GDM1 (cell line): ENCODE results near the gene DPYSL4.
A peak's percentile ranks its signal among the peaks of the same experiment; 100 is the strongest.

Source experiments
- DNase-seq: peaks from one replicate; lab custom pipeline; 2025; lab: John Stamatoyannopoulos, UW

DPYSL4 gene

GRCh38 chr10:132228616-132229015, 41.9 kb downstream of the DPYSL4 start:
- no peak for DNase-seq

DNA sequence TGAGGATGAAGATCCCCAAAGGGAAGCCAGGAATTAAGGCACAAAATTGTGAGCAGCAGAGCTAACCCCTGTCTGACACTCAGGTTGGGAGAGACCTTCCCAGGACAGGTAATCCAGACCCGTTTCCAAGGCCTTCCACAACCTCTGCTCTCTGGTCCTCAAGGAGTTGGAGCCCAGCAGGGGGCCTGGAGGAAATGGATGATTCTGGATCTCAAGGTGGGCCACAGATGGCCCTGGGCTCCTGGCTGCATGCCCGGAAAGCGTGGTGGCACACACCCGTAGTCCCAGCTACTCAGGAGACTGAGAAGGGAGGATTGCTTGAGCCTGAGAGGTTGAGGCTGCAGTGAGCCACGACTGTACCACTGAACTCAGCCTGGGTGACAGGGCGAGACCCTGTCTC, 42.3 kb downstream of the DPYSL4 start:
- DNase-seq: no peak

DNA sequence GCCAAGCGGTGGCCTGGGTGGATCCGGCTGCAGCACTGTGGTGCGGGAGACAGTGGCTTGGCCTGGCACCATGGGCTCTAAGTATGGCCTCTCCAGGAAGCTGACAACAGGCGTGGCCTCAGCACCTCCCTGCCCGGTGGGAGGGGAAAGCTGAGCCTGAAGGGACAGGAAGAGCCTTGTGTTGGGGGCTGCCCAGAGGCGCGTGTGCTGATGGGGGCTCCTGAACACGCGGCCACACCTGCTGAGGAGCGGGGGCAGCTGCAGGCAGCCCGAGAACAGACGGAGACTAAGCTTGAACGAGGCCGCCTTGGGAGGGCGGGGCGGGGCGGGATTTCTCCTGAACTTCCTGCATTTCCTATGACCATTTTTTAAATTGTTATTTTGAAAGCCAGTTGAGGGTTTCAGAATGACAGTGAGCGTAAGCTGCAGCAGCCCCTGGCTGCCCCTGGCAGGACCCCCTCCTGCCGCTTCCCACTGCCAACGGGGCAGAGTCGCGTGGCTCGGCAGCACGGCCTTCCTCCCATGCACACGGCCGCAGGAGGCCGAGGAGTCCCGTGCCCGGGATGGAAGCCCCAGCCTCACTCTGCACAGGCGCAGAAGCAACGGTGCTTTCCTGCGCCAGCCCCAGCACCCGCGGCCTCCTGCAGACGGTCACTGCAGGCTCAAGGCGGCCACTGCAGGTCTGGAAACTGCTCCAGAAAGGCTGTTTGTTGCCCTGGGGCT, 43.2 kb downstream of the DPYSL4 start:
- DNase-seq: no peak

GRCh38 chr10:132230557-132231210, 43.9 kb downstream of the DPYSL4 start:
- DNase-seq: no peak

DNA sequence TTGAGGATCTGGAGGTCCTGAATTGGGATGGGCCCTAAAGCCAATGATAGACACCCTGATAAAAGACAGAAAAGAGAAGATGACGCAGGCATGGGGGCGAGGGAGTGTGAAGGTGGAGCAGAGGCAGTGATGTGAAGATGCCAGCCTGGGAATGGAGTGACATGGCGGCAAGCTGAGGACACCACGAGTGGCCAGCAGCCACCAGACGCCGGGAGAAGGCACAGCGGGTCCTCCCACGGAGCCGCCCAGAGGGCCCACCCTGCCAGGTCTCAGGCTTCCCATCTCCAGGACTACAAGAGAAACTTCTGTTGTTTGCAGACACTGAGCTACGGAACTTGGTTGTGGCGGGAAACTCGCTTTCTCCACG, 44.9 kb downstream of the DPYSL4 start:
- DNase-seq: no peak

DNA sequence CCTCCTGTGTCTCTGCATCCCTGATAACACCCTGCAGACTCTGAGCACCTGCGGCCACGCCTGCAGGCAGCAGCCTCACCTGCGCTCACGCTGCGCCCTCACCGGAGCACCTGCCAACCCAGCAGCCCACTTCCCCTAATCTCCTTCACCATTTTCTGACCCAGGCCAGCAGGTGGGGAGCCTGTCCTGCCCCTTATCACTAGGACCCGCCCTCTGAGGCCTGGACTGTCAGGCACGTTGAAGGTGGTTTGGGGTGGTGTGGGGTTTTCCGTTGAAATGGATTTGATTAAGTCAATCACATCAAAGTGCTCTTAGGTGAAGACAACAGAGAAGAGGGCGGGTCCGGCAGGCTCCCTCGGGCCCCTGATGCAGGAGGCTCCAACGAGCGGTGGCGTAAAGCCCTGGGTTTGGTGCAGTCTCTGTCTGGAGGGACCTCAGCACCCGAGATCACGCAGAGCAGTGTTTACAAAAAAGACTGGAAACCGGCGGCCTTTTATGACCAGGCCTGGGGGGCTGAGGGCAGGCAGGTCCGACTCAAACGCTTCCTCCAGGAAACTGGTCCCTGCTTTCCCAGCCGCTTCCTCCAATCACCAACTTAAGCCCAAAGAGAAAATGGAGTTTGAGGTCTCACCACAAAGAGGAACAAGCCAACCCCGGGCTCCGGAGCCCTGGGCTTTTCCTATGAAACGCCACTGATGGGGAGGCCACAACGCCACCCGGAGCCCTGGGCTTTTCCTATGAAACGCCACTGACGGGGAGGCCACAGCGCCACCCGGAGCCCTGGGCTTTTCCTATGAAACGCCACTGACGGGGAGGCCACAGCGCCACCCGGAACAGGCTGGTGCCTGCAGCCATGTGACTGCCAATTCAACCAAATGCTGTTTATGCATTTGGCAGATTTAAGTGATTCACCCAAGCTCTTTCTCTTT, 45.5 kb downstream of the DPYSL4 start:
- DNase-seq: peak; percentile 85

DNA sequence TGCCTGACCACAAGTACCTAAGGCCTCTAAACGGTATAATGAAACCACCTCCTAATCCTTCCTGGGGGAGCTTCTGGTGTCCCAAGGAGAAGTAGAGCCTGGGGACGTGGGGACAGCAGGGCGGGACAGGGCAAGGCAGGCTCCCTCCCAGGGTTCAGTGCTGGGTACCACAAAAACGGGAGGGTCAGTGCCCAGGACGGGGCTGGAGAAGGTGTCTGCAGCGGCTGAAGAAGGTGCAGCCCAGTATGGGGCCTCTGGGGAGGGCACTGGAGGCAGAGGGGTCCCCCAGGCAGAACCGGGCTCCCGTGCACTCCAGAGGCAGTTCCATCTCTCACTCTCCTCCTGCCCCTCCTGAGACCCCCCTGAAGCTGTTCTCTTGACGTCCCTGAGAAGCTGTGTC, 46.2 kb downstream of the DPYSL4 start:
- no peak for DNase-seq

GRCh38 chr10:132233501-132234085, 46.8 kb downstream of the DPYSL4 start:
- no peak for DNase-seq

DNA sequence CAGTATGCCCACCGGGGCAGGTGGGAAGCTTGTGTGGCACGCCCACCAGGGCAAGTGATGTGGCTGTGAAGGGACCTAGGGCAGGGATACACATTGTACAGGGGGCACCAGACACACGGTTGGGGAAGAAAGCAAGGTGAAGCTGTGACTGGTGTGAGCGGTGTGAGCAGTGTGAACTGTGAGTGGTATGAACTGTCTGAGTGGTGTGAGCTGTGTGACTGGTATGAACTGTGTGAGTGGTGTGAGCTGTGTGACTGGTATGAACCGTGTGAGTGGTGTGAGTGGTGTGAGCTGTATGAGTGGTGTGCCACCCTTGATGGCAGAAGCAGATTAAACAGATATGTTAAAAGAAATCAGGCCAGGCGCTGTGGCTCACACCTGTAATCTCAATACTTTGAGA, 48.1 kb downstream of the DPYSL4 start:
- DNase-seq: no peak

GRCh38 chr10:132236161-132236560, 49.4 kb downstream of the DPYSL4 start:
- DNase-seq: no peak

DNA sequence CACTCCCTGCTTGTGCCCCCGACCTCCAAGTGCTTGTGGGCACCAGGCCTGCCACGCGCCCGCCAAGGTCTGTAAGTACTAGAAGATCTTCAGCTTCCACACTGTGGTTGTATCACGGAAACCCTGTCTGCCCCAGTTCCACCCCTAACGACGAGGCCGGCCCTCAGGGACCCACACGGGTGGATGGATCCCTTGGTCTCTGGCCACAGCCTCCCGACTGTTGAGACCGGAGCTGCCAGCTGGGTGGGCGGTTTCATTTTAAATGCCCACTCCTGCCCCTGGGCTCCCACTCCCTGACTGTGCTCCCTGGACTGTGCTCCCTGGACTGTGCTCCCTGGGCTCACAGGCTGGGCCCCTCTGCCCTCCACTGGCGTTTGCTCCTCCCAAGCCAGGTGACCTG, 50.1 kb downstream of the DPYSL4 start:
- DNase-seq: no peak

GRCh38 chr10:132237396-132237795, 50.6 kb downstream of the DPYSL4 start:
- no peak for DNase-seq

DNA sequence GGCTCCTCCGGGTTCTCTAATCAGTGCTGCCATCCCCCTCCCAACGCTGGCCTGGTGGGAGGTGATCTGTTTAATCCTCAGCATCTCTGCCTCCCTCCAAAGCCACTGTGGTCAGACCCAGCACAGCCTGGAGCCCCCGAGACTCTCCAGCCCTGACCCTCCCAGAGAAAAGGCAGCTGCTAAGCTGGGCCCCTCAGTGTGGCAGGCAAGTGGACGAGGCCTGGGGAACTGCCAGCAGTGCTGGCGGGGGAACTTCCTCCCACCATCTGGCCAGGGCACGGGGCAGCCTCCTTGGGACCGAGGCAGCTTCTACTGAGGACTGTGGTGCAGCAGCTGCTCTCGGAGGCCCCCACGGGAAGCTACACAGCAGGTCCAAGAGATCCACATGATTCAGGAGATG, 51.1 kb downstream of the DPYSL4 start:
- no peak for DNase-seq

GRCh38 chr10:132238371-132239125, 51.8 kb downstream of the DPYSL4 start:
- DNase-seq: no peak

- DNase-seq: no peak
Observed at GRCh38 chr10:132239126-132240031, 52.6 kb downstream of the DPYSL4 start.

- no peak for DNase-seq
Observed at GRCh38 chr10:132240156-132240555, 53.4 kb downstream of the DPYSL4 start.

DNA sequence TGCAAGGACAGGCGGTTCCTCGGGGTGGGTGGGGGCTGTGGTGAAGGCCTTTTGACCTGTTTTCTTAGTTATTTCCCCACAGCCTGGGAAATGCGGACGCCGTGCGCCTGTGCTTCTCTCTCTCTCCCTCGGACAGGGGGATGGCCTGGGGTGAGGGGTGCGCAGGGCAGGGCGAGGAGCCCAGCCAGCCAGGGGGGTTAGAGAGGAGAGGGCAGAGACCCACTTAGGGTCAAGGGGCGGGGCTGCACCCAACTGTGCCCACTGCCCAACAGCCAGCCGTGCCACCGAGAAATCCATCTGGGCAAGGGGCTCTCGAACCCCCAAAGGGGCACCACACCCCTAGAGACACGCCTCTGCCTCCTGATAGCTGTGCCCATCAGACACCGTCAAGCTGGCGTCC, 53.8 kb downstream of the DPYSL4 start:
- no peak for DNase-seq

- no peak for DNase-seq
Observed at GRCh38 chr10:132241086-132241485, 54.3 kb downstream of the DPYSL4 start.

- DNase-seq: no peak
Observed at GRCh38 chr10:132241496-132241895, 54.7 kb downstream of the DPYSL4 start.

GRCh38 chr10:132242103-132242840, 55.5 kb downstream of the DPYSL4 start:
- DNase-seq: no peak
